ENCODE data around the gene CYP4F22.
"Not testable (repeated sequence)": the region's sequence is repeated elsewhere in the genome, so short reads cannot be mapped to it uniquely, and the experiment has no call there.

CYP4F22 gene

GRCh38 chr19:15498910-15499309, 9.4 kb upstream of the CYP4F22 start:
- no peaks in the 10 kb centered on the region for H3K36me3 ChIP-seq (ENCODE audit: insufficient read depth, insufficient read length, low read length)
- no peak for DNase-seq (ENCODE audit: low read depth, low spot score)
- H3K4me3 ChIP-seq (ENCODE audit: insufficient read length, low read depth), result no peak overlapping the region
- H3K9me3 ChIP-seq (ENCODE audit: insufficient read depth, low read length), result no peaks in the 10 kb centered on the region
- TF ChIP-seq YY1 (IDR thresholded peaks at IDR 0.05; ENCODE audit: insufficient read depth, insufficient read length), result no peak
- TF ChIP-seq ZNF274 (IDR thresholded peaks at IDR 0.05; ENCODE audit: low read depth, low read length), result no peak
- no peak for TF ChIP-seq SUZ12 (IDR thresholded peaks at IDR 0.05; ENCODE audit: extremely low read depth, insufficient read depth, insufficient read length)
- H3K9ac ChIP-seq (ENCODE audit: insufficient read length, low read depth), result no peak overlapping the region
- H3K27me3 ChIP-seq (ENCODE audit: insufficient read depth, insufficient read length), result no peaks in the 10 kb centered on the region
- H3K4me1 ChIP-seq (ENCODE audit: insufficient read depth, insufficient read length), result no peaks in the 10 kb centered on the region

GRCh38 chr19:15501596-15501995, 6.7 kb upstream of the CYP4F22 start:
- TF ChIP-seq SUZ12 (IDR thresholded peaks at IDR 0.05; ENCODE audit: extremely low read depth, insufficient read depth, insufficient read length), result no peak
- no peak for TF ChIP-seq ZNF274 (IDR thresholded peaks at IDR 0.05; ENCODE audit: low read depth, low read length)
- no peak for TF ChIP-seq YY1 (IDR thresholded peaks at IDR 0.05; ENCODE audit: insufficient read depth, insufficient read length)
- no peak overlapping the region for H3K4me3 ChIP-seq (ENCODE audit: insufficient read length, low read depth)
- H3K27me3 ChIP-seq (ENCODE audit: insufficient read depth, insufficient read length), result no peaks in the 10 kb centered on the region
- DNase-seq (ENCODE audit: low read depth, low spot score), result no peak
- peaks cover 4% of the 10 kb centered on the region for H3K4me1 ChIP-seq (ENCODE audit: insufficient read depth, insufficient read length)
- H3K9me3 ChIP-seq (ENCODE audit: insufficient read depth, low read length), result no peaks in the 10 kb centered on the region
- H3K36me3 ChIP-seq (ENCODE audit: insufficient read depth, insufficient read length, low read length), result no peaks in the 10 kb centered on the region
- H3K9ac ChIP-seq (ENCODE audit: insufficient read length, low read depth), result no peak overlapping the region

- H3K27me3 ChIP-seq (ENCODE audit: insufficient read depth, insufficient read length), result no peaks in the 10 kb centered on the region
- TF ChIP-seq SUZ12 (IDR thresholded peaks at IDR 0.05; ENCODE audit: extremely low read depth, insufficient read depth, insufficient read length) (no peak), ZNF274 (IDR thresholded peaks at IDR 0.05; ENCODE audit: low read depth, low read length) (no peak), YY1 (IDR thresholded peaks at IDR 0.05; ENCODE audit: insufficient read depth, insufficient read length) (no peak)
- no peak for DNase-seq (ENCODE audit: low read depth, low spot score)
- no peaks in the 10 kb centered on the region for H3K36me3 ChIP-seq (ENCODE audit: insufficient read depth, insufficient read length, low read length)
- H3K4me3 ChIP-seq (ENCODE audit: insufficient read length, low read depth), result no peak overlapping the region
- H3K4me1 ChIP-seq (ENCODE audit: insufficient read depth, insufficient read length), result peaks cover 5% of the 10 kb centered on the region
- no peaks in the 10 kb centered on the region for H3K9me3 ChIP-seq (ENCODE audit: insufficient read depth, low read length)
- H3K9ac ChIP-seq (ENCODE audit: insufficient read length, low read depth), result no peak overlapping the region
These were observed 6.1 kb upstream of the CYP4F22 start for GRCh38 chr19:15502264-15502663.

GRCh38 chr19:15506074-15506571, 2.2 kb upstream of the CYP4F22 start:
- no peak for DNase-seq (ENCODE audit: low read depth, low spot score)
- Histone ChIP-seq H3K4me1 (ENCODE audit: insufficient read depth, insufficient read length) (peaks cover 17% of the 10 kb centered on the region), H3K9ac (ENCODE audit: insufficient read length, low read depth) (no peak overlapping the region), H3K36me3 (ENCODE audit: insufficient read depth, insufficient read length, low read length) (no peaks in the 10 kb centered on the region), H3K9me3 (ENCODE audit: insufficient read depth, low read length) (no peaks in the 10 kb centered on the region), H3K4me3 (ENCODE audit: insufficient read length, low read depth) (no peak overlapping the region), H3K27me3 (ENCODE audit: insufficient read depth, insufficient read length) (peaks cover 25% of the 10 kb centered on the region)
- TF ChIP-seq ZNF274 (IDR thresholded peaks at IDR 0.05; ENCODE audit: low read depth, low read length) (no peak), SUZ12 (IDR thresholded peaks at IDR 0.05; ENCODE audit: extremely low read depth, insufficient read depth, insufficient read length) (no peak), YY1 (IDR thresholded peaks at IDR 0.05; ENCODE audit: insufficient read depth, insufficient read length) (no peak)

- Histone ChIP-seq H3K4me3 (ENCODE audit: insufficient read length, low read depth) (no peak overlapping the region), H3K9ac (ENCODE audit: insufficient read length, low read depth) (peak overlapping the region; percentile 74), H3K36me3 (ENCODE audit: insufficient read depth, insufficient read length, low read length) (no peaks in the 10 kb centered on the region), H3K4me1 (ENCODE audit: insufficient read depth, insufficient read length) (peaks cover 17% of the 10 kb centered on the region), H3K27me3 (ENCODE audit: insufficient read depth, insufficient read length) (peaks cover 25% of the 10 kb centered on the region), H3K9me3 (ENCODE audit: insufficient read depth, low read length) (no peaks in the 10 kb centered on the region)
- TF ChIP-seq SUZ12 (IDR thresholded peaks at IDR 0.05; ENCODE audit: extremely low read depth, insufficient read depth, insufficient read length), result no peak
- no peak for TF ChIP-seq YY1 (IDR thresholded peaks at IDR 0.05; ENCODE audit: insufficient read depth, insufficient read length)
- no peak for TF ChIP-seq ZNF274 (IDR thresholded peaks at IDR 0.05; ENCODE audit: low read depth, low read length)
- DNase-seq (ENCODE audit: low read depth, low spot score), result no peak
These were observed 974 bp upstream of the CYP4F22 start for GRCh38 chr19:15507068-15508034.

- H3K9me3 ChIP-seq (ENCODE audit: insufficient read depth, low read length), result peaks cover 11% of the 10 kb centered on the region; the same call in 1 of the 2 replicates
- peaks cover 25% of the 10 kb centered on the region for H3K27me3 ChIP-seq (ENCODE audit: insufficient read depth, insufficient read length)
- TF ChIP-seq SUZ12 (IDR thresholded peaks at IDR 0.05; ENCODE audit: extremely low read depth, insufficient read depth, insufficient read length) (no peak), YY1 (IDR thresholded peaks at IDR 0.05; ENCODE audit: insufficient read depth, insufficient read length) (no peak), ZNF274 (IDR thresholded peaks at IDR 0.05; ENCODE audit: low read depth, low read length) (no peak)
- no peak for DNase-seq (ENCODE audit: low read depth, low spot score)
- no peaks in the 10 kb centered on the region for H3K36me3 ChIP-seq (ENCODE audit: insufficient read depth, insufficient read length, low read length)
- no peak overlapping the region for H3K9ac ChIP-seq (ENCODE audit: insufficient read length, low read depth)
- H3K4me3 ChIP-seq (ENCODE audit: insufficient read length, low read depth), result no peak overlapping the region
- H3K4me1 ChIP-seq (ENCODE audit: insufficient read depth, insufficient read length), result peaks cover 13% of the 10 kb centered on the region
These were observed 3.5 kb downstream of the CYP4F22 start for GRCh38 chr19:15511671-15512424.

GRCh38 chr19:15515227-15515625, 6.9 kb downstream of the CYP4F22 start:
- not testable (repeated sequence) for DNase-seq (ENCODE audit: low read depth, low spot score); H3K27me3 ChIP-seq (ENCODE audit: insufficient read depth, insufficient read length); H3K4me3 ChIP-seq (ENCODE audit: insufficient read length, low read depth); H3K36me3 ChIP-seq (ENCODE audit: insufficient read depth, insufficient read length, low read length); H3K9ac ChIP-seq (ENCODE audit: insufficient read length, low read depth); H3K4me1 ChIP-seq (ENCODE audit: insufficient read depth, insufficient read length)
- H3K9me3 ChIP-seq (ENCODE audit: insufficient read depth, low read length), result peaks cover 22% of the 10 kb centered on the region; the same call in 1 of the 2 replicates

All from NT2/D1 (cell line).